Activated naive CD4-positive, alpha-beta T cell treated with anti-CD3 and anti-CD28 coated beads, Interleukin-2, amount 10 ng/mL, durations not matched to agents 5 hours and 36 hours (primary cell): ENCODE measurements around the gene ULBP1. TPM values are rescaled to one million over a fixed set of nuclear protein-coding genes. Genes with fewer than 3 reads are reported as not detected.

ENCODE experiments used
- total RNA-seq, 2 experiments: library from RNA; stranded (reverse); gene quantifications; one replicate each; pipeline ENCODE4 v1.2.3, GENCODE V29; 2021

ULBP1 gene, protein sequence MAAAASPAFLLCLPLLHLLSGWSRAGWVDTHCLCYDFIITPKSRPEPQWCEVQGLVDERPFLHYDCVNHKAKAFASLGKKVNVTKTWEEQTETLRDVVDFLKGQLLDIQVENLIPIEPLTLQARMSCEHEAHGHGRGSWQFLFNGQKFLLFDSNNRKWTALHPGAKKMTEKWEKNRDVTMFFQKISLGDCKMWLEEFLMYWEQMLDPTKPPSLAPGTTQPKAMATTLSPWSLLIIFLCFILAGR
- total RNA-seq: under 1 TPM; 0.82 to 0.96 TPM

DNA sequence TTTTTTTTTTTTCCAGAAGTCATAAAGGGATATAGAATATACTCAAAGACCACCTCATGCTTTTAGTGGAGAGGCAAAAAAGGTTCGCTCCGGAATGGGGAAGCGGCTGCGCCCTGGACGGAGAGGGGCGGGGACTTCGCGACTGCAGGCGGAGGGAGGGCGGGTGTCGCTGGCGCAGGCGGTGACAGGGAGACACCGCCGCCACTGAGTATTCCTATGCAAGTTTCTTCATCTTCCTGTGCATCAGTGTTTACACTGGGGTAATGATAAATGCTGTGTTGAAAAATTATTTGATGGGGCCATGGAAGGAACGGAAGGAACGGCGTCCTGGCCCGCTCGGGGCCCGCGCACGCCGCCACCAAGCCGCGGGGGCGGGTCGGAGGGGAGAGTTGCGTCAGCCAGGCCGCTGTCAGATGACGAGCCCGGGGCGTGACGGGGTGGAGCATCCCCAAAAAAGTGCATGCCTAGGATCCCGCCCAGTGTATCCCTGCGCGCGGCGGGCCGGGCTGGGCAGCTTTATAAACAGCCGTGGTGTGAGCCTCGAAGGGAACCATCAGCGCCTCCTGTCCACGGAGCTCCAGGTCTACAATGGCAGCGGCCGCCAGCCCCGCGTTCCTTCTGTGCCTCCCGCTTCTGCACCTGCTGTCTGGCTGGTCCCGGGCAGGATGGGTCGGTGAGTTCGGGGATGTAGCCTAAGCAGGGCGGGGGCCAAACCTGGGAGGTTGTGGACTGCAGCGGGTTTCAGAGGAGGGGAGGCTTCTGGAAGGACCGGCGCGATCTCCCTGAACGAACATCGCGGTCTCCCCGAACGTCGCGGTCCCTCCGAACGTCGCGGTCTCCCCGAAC lies at the start of gene ULBP1:
TSS of gene ULBP1 (plus strand) at position 482 of the 846 bp plus-strand sequence. CDS start at position 589, 107 bp downstream.

DNA sequence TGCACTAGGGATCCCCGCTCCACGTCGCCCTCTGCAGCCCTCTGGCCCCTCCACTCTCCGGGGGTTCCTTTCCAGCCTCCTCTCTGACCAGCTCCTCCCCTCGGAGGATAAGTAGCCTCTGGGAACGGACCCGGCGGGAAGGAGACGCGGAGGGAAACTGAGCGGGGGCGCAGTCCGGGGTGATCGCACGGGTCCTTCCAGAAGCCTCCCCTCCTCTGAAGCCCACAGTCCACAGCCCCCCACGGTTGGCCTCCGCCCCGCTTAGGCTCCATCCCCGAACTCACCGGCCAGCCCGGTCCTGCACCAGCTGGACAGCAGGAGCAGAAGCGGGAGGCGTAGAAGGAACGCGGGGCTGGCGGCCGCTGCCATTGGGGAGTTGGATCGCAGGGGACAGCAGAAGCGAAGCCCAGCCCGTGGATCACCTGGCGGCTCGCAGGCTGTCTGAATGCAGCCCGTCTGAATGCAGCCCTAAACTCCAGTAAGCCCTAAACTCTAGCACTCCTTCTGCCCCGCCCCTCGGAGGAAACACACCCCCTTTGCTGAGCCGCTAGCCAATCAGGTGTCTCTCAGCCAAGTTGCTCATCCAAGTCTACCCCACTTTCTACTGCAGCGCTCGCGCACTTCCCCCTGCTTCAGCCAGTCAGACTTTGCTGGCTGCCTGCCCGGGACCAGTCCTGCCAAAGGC lies 41.0 kb upstream of the ULBP1 start, which contains the start of gene RAET1G:
TSS of gene RAET1G (minus strand) at position 480 of the 685 bp plus-strand sequence. CDS start at position 369, 111 bp downstream.

DNA sequence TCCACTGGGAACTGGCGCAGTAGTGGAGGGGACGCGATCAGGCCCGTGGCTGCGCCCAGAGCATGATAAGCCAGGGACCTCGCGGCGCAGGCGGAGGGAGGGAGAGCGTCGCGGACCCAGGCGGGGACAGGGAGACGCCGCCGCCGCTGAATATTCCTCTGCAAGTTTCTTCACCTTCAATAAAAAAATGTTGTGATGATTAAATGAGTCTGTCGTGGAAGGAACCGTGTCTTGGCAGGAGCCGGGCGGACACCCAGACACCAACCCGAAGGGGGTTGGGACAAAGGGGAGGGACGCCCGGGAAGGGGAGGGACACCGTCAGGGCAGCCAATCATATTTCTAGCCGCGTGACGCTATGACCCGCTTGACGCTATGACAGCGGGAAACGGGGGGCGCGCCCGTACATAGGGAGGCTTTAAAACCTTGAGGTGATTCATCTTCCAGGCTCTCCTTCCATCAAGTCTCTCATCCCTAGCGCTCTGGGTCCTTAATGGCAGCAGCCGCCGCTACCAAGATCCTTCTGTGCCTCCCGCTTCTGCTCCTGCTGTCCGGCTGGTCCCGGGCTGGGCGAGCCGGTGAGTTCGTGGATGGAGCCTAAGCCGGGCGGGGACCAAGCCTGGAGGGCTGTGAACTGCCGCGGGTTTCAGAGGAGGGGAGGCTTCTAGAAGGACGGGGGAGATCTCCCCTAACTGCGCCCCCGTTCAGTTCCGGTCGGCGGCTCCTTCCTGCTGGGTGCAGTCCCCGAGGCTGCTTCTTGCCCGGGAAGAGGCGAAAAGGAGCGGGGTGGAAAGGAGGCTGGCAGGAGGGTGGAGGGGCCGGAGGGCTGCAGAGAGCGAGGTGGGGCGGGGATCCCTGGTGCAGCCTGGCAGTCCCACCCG lies 21.9 kb upstream of the ULBP1 start, which contains the start of gene ULBP2:
TSS of gene ULBP2 (plus strand) at position 432 of the 878 bp plus-strand sequence. CDS start at position 491, 59 bp downstream.

Other genes starting within 250 kb of the ULBP1 start
- 10 to 100 TPM; 37.3 to 37.6 TPM for gene LATS1, start 245.8 kb upstream of the ULBP1 start, total RNA-seq
- gene NUP43, start 217.4 kb upstream of the ULBP1 start, total RNA-seq: 10 to 100 TPM; 47.2 to 50.5 TPM
- gene PCMT1, start 214.2 kb upstream of the ULBP1 start, total RNA-seq: 10 to 100 TPM; 65.0 to 69.6 TPM
- gene LRP11, start 99.6 kb upstream of the ULBP1 start, total RNA-seq: 1 to 10 TPM; 4.6 to 4.9 TPM
- gene RAET1E, start 65.8 kb upstream of the ULBP1 start, total RNA-seq: not detected
- gene RAET1G, start 40.8 kb upstream of the ULBP1 start, total RNA-seq: not detected
- gene ULBP2, start 21.9 kb upstream of the ULBP1 start, total RNA-seq: 1 to 10 TPM; 2.7 to 3.4 TPM
- not detected for gene RAET1L, start 61.6 kb downstream of the ULBP1 start, total RNA-seq
- 1 to 10 TPM; 1.7 to 1.8 TPM for gene ULBP3, start 105.2 kb downstream of the ULBP1 start, total RNA-seq
- gene PPP1R14C, start 179.1 kb downstream of the ULBP1 start, total RNA-seq: not detected